T-helper 2 cell treated with Interferon-gamma antibody and Interleukin-4, amounts not matched to agents 5 μg/mL and 100 μg/mL, for 36 hours (primary cell): ENCODE results near the gene GPR152.

Experiments used
- DNase-seq: peaks from one replicate; pipeline ENCODE4 v3.0.0; 2021; ENCODE audit warnings: low spot score
- H3K27ac Mint-ChIP-seq: one replicate; pipeline ENCODE4 v1.8.0; 2021; ENCODE audit warnings: mild to moderate bottlenecking, mixed read lengths
- H3K27me3 Mint-ChIP-seq: one replicate; pipeline ENCODE4 v1.8.0; 2021; ENCODE audit warnings: low read depth, mixed read lengths
- H3K36me3 Mint-ChIP-seq: one replicate; pipeline ENCODE4 v1.8.0; 2021; ENCODE audit warnings: low read depth, mixed read lengths
- H3K4me1 Mint-ChIP-seq: one replicate; pipeline ENCODE4 v1.8.0; 2021; ENCODE audit warnings: low read depth, mixed read lengths
- H3K4me3 Mint-ChIP-seq: one replicate; pipeline ENCODE4 v1.8.0; 2022; ENCODE audit warnings: mild to moderate bottlenecking, moderate library complexity, mixed read lengths
- H3K9me3 Mint-ChIP-seq: one replicate; pipeline ENCODE4 v1.8.0; 2021; ENCODE audit warnings: mixed read lengths

GPR152 gene

GRCh38 chr11:67411785-67412152 lies 40.8 kb downstream of the GPR152 start:
- Mint-ChIP-seq H3K4me3 (no peak overlapping the region), H3K4me1 (peaks cover 53% of the 10 kb centered on the region), H3K27ac (peak overlapping the region; percentile 26), H3K27me3 (peaks cover 13% of the 10 kb centered on the region), H3K36me3 (peaks cover 37% of the 10 kb centered on the region), H3K9me3 (no peaks in the 10 kb centered on the region)
- no peak for DNase-seq

GRCh38 chr11:67410984-67411784 lies 41.3 kb downstream of the GPR152 start:
- H3K36me3 Mint-ChIP-seq, result peaks cover 41% of the 10 kb centered on the region
- no peak for DNase-seq
- H3K4me1 Mint-ChIP-seq, result peaks cover 50% of the 10 kb centered on the region
- peak overlapping the region; percentile 60 for H3K27ac Mint-ChIP-seq
- H3K27me3 Mint-ChIP-seq, result peaks cover 7% of the 10 kb centered on the region
- H3K9me3 Mint-ChIP-seq, result no peaks in the 10 kb centered on the region
- peak overlapping the region; percentile 46 for H3K4me3 Mint-ChIP-seq

- H3K4me3 Mint-ChIP-seq, result peak overlapping the region; percentile 94
- H3K36me3 Mint-ChIP-seq, result peaks cover 48% of the 10 kb centered on the region
- peaks cover 4% of the 10 kb centered on the region for H3K27me3 Mint-ChIP-seq
- DNase-seq, result no peak
- H3K4me1 Mint-ChIP-seq, result peaks cover 53% of the 10 kb centered on the region
- no peaks in the 10 kb centered on the region for H3K9me3 Mint-ChIP-seq
- peak overlapping the region; percentile 82 for H3K27ac Mint-ChIP-seq
Observed at GRCh38 chr11:67410369-67410831, 42.1 kb downstream of the GPR152 start.

- peaks cover 56% of the 10 kb centered on the region for H3K4me1 Mint-ChIP-seq
- H3K27ac Mint-ChIP-seq, result peak overlapping the region; percentile 82
- H3K27me3 Mint-ChIP-seq, result peaks cover 4% of the 10 kb centered on the region
- H3K4me3 Mint-ChIP-seq, result peak overlapping the region; percentile 94
- no peaks in the 10 kb centered on the region for H3K9me3 Mint-ChIP-seq
- DNase-seq, result no peak
- peaks cover 53% of the 10 kb centered on the region for H3K36me3 Mint-ChIP-seq
Observed at GRCh38 chr11:67409781-67410368, 42.7 kb downstream of the GPR152 start.

GRCh38 chr11:67409261-67409666 lies 43.3 kb downstream of the GPR152 start:
- H3K36me3 Mint-ChIP-seq, result peaks cover 59% of the 10 kb centered on the region
- peak overlapping the region; percentile 82 for H3K27ac Mint-ChIP-seq
- H3K27me3 Mint-ChIP-seq, result peaks cover 4% of the 10 kb centered on the region
- H3K4me3 Mint-ChIP-seq, result peak overlapping the region; percentile 94
- H3K9me3 Mint-ChIP-seq, result no peaks in the 10 kb centered on the region
- H3K4me1 Mint-ChIP-seq, result peaks cover 56% of the 10 kb centered on the region
- peak; percentile 67 for DNase-seq

GRCh38 chr11:67408437-67409200 lies 43.9 kb downstream of the GPR152 start:
- H3K27me3 Mint-ChIP-seq, result peaks cover 4% of the 10 kb centered on the region

GRCh38 chr11:67407688-67408163 lies 44.8 kb downstream of the GPR152 start:
- Mint-ChIP-seq H3K27ac (peak overlapping the region; percentile 82), H3K36me3 (peaks cover 64% of the 10 kb centered on the region), H3K4me3 (peak overlapping the region; percentile 94), H3K4me1 (peaks cover 50% of the 10 kb centered on the region), H3K27me3 (no peaks in the 10 kb centered on the region), H3K9me3 (no peaks in the 10 kb centered on the region)
- no peak for DNase-seq

More at GRCh38 chr11:67408437-67409200, 43.9 kb downstream of the GPR152 start:
- Mint-ChIP-seq H3K36me3 (peaks cover 61% of the 10 kb centered on the region), H3K4me1 (peaks cover 56% of the 10 kb centered on the region), H3K9me3 (no peaks in the 10 kb centered on the region), H3K4me3 (peak overlapping the region; percentile 94), H3K27ac (peak overlapping the region; percentile 82)
- peak; percentile 25 for DNase-seq

- peaks cover 59% of the 10 kb centered on the region for H3K36me3 Mint-ChIP-seq
- H3K4me1 Mint-ChIP-seq, result peaks cover 49% of the 10 kb centered on the region
- peak overlapping the region; percentile 82 for H3K27ac Mint-ChIP-seq
- no peaks in the 10 kb centered on the region for H3K9me3 Mint-ChIP-seq
- DNase-seq, result no peak
- no peaks in the 10 kb centered on the region for H3K27me3 Mint-ChIP-seq
- peak overlapping the region; percentile 94 for H3K4me3 Mint-ChIP-seq
Observed at GRCh38 chr11:67406969-67407687, 45.4 kb downstream of the GPR152 start.

- peak overlapping the region; percentile 82 for H3K27ac Mint-ChIP-seq
- no peak for DNase-seq
- peaks cover 59% of the 10 kb centered on the region for H3K36me3 Mint-ChIP-seq
- peak overlapping the region; percentile 94 for H3K4me3 Mint-ChIP-seq
- H3K9me3 Mint-ChIP-seq, result no peaks in the 10 kb centered on the region
- H3K4me1 Mint-ChIP-seq, result peaks cover 49% of the 10 kb centered on the region
- H3K27me3 Mint-ChIP-seq, result no peaks in the 10 kb centered on the region
Observed at GRCh38 chr11:67406420-67406968, 46.0 kb downstream of the GPR152 start.

- Mint-ChIP-seq H3K27ac (peak overlapping the region; percentile 84), H3K36me3 (peaks cover 56% of the 10 kb centered on the region), H3K9me3 (no peaks in the 10 kb centered on the region), H3K4me1 (peaks cover 45% of the 10 kb centered on the region), H3K27me3 (no peaks in the 10 kb centered on the region), H3K4me3 (peak overlapping the region; percentile 94)
- no peak for DNase-seq
Observed at GRCh38 chr11:67405688-67406339, 46.7 kb downstream of the GPR152 start.

- Mint-ChIP-seq H3K4me3 (peak overlapping the region; percentile 94), H3K9me3 (no peaks in the 10 kb centered on the region), H3K4me1 (peaks cover 47% of the 10 kb centered on the region), H3K36me3 (peaks cover 57% of the 10 kb centered on the region), H3K27me3 (no peaks in the 10 kb centered on the region), H3K27ac (peak overlapping the region; percentile 84)
- no peak for DNase-seq
Observed at GRCh38 chr11:67405196-67405567, 47.3 kb downstream of the GPR152 start.

- Mint-ChIP-seq H3K27me3 (no peaks in the 10 kb centered on the region), H3K4me1 (peaks cover 45% of the 10 kb centered on the region), H3K36me3 (peaks cover 57% of the 10 kb centered on the region), H3K9me3 (no peaks in the 10 kb centered on the region), H3K27ac (peak overlapping the region; percentile 84), H3K4me3 (peak overlapping the region; percentile 94)
- peak; percentile 67 for DNase-seq
Observed at GRCh38 chr11:67404515-67405195, 47.9 kb downstream of the GPR152 start.
